GM18526 (cell line): Measurements from ENCODE around the gene MIEF1.

Source experiments
- POLR2A ChIP-seq: IDR thresholded peaks from 3 replicates; pipeline ENCODE4 v1.6.1; 2011; ENCODE audit not compliant: insufficient read length; ENCODE audit errors: extremely low read depth

Gene MIEF1

DNA sequence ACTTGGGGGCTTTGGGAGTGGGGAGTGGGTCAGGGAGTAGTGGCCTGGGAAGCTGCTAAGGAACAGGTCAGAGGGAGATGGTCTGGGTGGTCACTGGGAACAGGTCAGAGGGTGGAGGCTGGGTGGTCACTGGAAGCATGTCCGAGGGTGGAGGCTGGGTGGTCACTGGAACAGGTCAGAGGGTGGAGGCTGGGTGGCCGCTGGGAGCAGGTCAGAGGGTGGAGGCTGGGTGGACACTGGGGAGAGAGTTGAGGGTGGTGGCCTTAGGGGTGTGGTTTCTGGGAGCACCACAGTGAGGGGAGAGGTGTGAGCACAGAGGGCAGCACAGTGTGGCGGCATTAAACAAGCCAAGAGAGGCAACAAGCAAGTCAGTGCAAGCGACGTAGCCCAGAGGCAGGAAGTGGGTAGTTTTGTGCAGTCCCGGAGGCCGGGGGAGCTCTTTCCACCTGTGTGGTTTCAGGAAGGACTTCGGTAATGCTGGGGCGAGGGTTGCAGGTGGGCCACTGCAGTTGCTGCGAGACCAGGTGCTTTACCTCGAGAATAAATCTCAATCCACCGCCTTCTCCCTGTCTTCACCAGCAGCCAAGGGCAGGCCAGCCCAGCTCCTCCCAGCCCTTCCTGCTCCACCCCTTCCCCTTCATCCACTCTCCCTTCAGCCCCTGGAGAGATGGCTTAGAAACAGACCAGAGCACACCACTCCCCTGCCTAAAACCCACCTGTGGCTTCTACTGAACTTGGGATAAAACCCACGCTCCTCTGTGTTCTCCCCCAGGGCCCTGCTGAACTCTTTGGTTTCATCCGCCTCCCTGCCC is 65.3 kb downstream of the MIEF1 start:
- no peak for TF ChIP-seq POLR2A
